ENCODE results near the gene ARL14EP.

Gene ARL14EP

GRCh38 chr11:30329150-30329940 is 6.4 kb downstream of the ARL14EP start:
- peaks cover 12 to 29% of the 10 kb centered on the region in 2 donors for H3K36me3 ChIP-seq (ENCODE audit: control insufficient read depth in 1 of 2, insufficient read depth in 2 of 2, low read length in 2 of 2)

GRCh38 chr11:30333405-30333804 is 10.5 kb downstream of the ARL14EP start:
- H3K27ac ChIP-seq (ENCODE audit: low read length): no peak overlapping the region
- H3K27me3 ChIP-seq (ENCODE audit: low read depth, low read length): no peaks in the 10 kb centered on the region
- H3K4me3 ChIP-seq (ENCODE audit: low read depth in 1 of 2, low read length in 2 of 2): no peak overlapping the region
- H3K4me1 ChIP-seq (ENCODE audit: control insufficient read depth in 1 of 2, insufficient read depth in 2 of 2, low read length in 2 of 2): peaks cover 0 to 9% of the 10 kb centered on the region in 2 donors
- no peaks in the 10 kb centered on the region for H3K9me3 ChIP-seq (ENCODE audit: control insufficient read depth in 1 of 2, low read length in 2 of 2)
- peaks cover 35 to 51% of the 10 kb centered on the region in 2 donors for H3K36me3 ChIP-seq (ENCODE audit: control insufficient read depth in 1 of 2, insufficient read depth in 2 of 2, low read length in 2 of 2)

More at GRCh38 chr11:30329150-30329940, 6.4 kb downstream of the ARL14EP start:
- H3K9me3 ChIP-seq (ENCODE audit: control insufficient read depth in 1 of 2, low read length in 2 of 2): no peaks in the 10 kb centered on the region
- no peaks in the 10 kb centered on the region for H3K27me3 ChIP-seq (ENCODE audit: low read depth, low read length)
- no peak overlapping the region for H3K4me3 ChIP-seq (ENCODE audit: low read depth in 1 of 2, low read length in 2 of 2)
- H3K27ac ChIP-seq (ENCODE audit: low read length): no peak overlapping the region
- H3K4me1 ChIP-seq (ENCODE audit: control insufficient read depth in 1 of 2, insufficient read depth in 2 of 2, low read length in 2 of 2): peaks cover 9 to 36% of the 10 kb centered on the region in 2 donors

GRCh38 chr11:30342736-30343166 is 19.8 kb downstream of the ARL14EP start:
- Histone ChIP-seq H3K4me3 (ENCODE audit: low read depth in 1 of 2, low read length in 2 of 2) (no peak overlapping the region), H3K4me1 (ENCODE audit: control insufficient read depth in 1 of 2, insufficient read depth in 2 of 2, low read length in 2 of 2) (peaks cover 0 to 5% of the 10 kb centered on the region in 2 donors), H3K9me3 (ENCODE audit: control insufficient read depth in 1 of 2, low read length in 2 of 2) (no peaks in the 10 kb centered on the region), H3K27ac (ENCODE audit: low read length) (no peak overlapping the region), H3K27me3 (ENCODE audit: low read depth, low read length) (no peaks in the 10 kb centered on the region), H3K36me3 (ENCODE audit: control insufficient read depth in 1 of 2, insufficient read depth in 2 of 2, low read length in 2 of 2) (peaks cover 0 to 5% of the 10 kb centered on the region in 2 donors)

- no peaks in the 10 kb centered on the region for H3K9me3 ChIP-seq (ENCODE audit: control insufficient read depth in 1 of 2, low read length in 2 of 2)
- H3K4me3 ChIP-seq (ENCODE audit: low read depth in 1 of 2, low read length in 2 of 2): no peak overlapping the region
- no peak overlapping the region for H3K27ac ChIP-seq (ENCODE audit: low read length)
- peaks cover 0 to 5% of the 10 kb centered on the region in 2 donors for H3K4me1 ChIP-seq (ENCODE audit: control insufficient read depth in 1 of 2, insufficient read depth in 2 of 2, low read length in 2 of 2)
- H3K27me3 ChIP-seq (ENCODE audit: low read depth, low read length): no peaks in the 10 kb centered on the region
- H3K36me3 ChIP-seq (ENCODE audit: control insufficient read depth in 1 of 2, insufficient read depth in 2 of 2, low read length in 2 of 2): no peaks in the 10 kb centered on the region
Observed at GRCh38 chr11:30344085-30344484, 21.2 kb downstream of the ARL14EP start.

- Histone ChIP-seq H3K9me3 (ENCODE audit: control insufficient read depth in 1 of 2, low read length in 2 of 2) (no peaks in the 10 kb centered on the region), H3K27ac (ENCODE audit: low read length) (no peak overlapping the region), H3K27me3 (ENCODE audit: low read depth, low read length) (no peaks in the 10 kb centered on the region), H3K4me3 (ENCODE audit: low read depth in 1 of 2, low read length in 2 of 2) (no peak overlapping the region), H3K36me3 (ENCODE audit: control insufficient read depth in 1 of 2, insufficient read depth in 2 of 2, low read length in 2 of 2) (no peaks in the 10 kb centered on the region), H3K4me1 (ENCODE audit: control insufficient read depth in 1 of 2, insufficient read depth in 2 of 2, low read length in 2 of 2) (peaks cover 0 to 5% of the 10 kb centered on the region in 2 donors)
Observed at GRCh38 chr11:30345644-30346043, 22.7 kb downstream of the ARL14EP start.

GRCh38 chr11:30346068-30346688 is 23.3 kb downstream of the ARL14EP start:
- no peak overlapping the region for H3K4me3 ChIP-seq (ENCODE audit: low read depth in 1 of 2, low read length in 2 of 2)
- no peak overlapping the region for H3K27ac ChIP-seq (ENCODE audit: low read length)
- H3K36me3 ChIP-seq (ENCODE audit: control insufficient read depth in 1 of 2, insufficient read depth in 2 of 2, low read length in 2 of 2): no peaks in the 10 kb centered on the region
- no peaks in the 10 kb centered on the region for H3K27me3 ChIP-seq (ENCODE audit: low read depth, low read length)
- peaks cover 0 to 5% of the 10 kb centered on the region in 2 donors for H3K4me1 ChIP-seq (ENCODE audit: control insufficient read depth in 1 of 2, insufficient read depth in 2 of 2, low read length in 2 of 2)
- no peaks in the 10 kb centered on the region for H3K9me3 ChIP-seq (ENCODE audit: control insufficient read depth in 1 of 2, low read length in 2 of 2)

GRCh38 chr11:30348035-30348434 is 25.1 kb downstream of the ARL14EP start:
- no peaks in the 10 kb centered on the region for H3K9me3 ChIP-seq (ENCODE audit: control insufficient read depth in 1 of 2, low read length in 2 of 2)
- H3K27me3 ChIP-seq (ENCODE audit: low read depth, low read length): no peaks in the 10 kb centered on the region
- H3K36me3 ChIP-seq (ENCODE audit: control insufficient read depth in 1 of 2, insufficient read depth in 2 of 2, low read length in 2 of 2): no peaks in the 10 kb centered on the region
- H3K4me3 ChIP-seq (ENCODE audit: low read depth in 1 of 2, low read length in 2 of 2): no peak overlapping the region
- peaks cover 0 to 5% of the 10 kb centered on the region in 2 donors for H3K4me1 ChIP-seq (ENCODE audit: control insufficient read depth in 1 of 2, insufficient read depth in 2 of 2, low read length in 2 of 2)
- no peak overlapping the region for H3K27ac ChIP-seq (ENCODE audit: low read length)

GRCh38 chr11:30349885-30350284 is 27.0 kb downstream of the ARL14EP start:
- no peak overlapping the region for H3K4me3 ChIP-seq (ENCODE audit: low read depth in 1 of 2, low read length in 2 of 2)
- no peaks in the 10 kb centered on the region for H3K36me3 ChIP-seq (ENCODE audit: control insufficient read depth in 1 of 2, insufficient read depth in 2 of 2, low read length in 2 of 2)
- peaks cover 0 to 5% of the 10 kb centered on the region in 2 donors for H3K4me1 ChIP-seq (ENCODE audit: control insufficient read depth in 1 of 2, insufficient read depth in 2 of 2, low read length in 2 of 2)
- H3K27me3 ChIP-seq (ENCODE audit: low read depth, low read length): no peaks in the 10 kb centered on the region
- H3K9me3 ChIP-seq (ENCODE audit: control insufficient read depth in 1 of 2, low read length in 2 of 2): no peaks in the 10 kb centered on the region
- H3K27ac ChIP-seq (ENCODE audit: low read length): no peak overlapping the region

GRCh38 chr11:30350384-30350783 is 27.5 kb downstream of the ARL14EP start:
- Histone ChIP-seq H3K4me3 (ENCODE audit: low read depth in 1 of 2, low read length in 2 of 2) (no peak overlapping the region), H3K27ac (ENCODE audit: low read length) (no peak overlapping the region), H3K27me3 (ENCODE audit: low read depth, low read length) (no peaks in the 10 kb centered on the region), H3K9me3 (ENCODE audit: control insufficient read depth in 1 of 2, low read length in 2 of 2) (no peaks in the 10 kb centered on the region), H3K4me1 (ENCODE audit: control insufficient read depth in 1 of 2, insufficient read depth in 2 of 2, low read length in 2 of 2) (peaks cover 0 to 5% of the 10 kb centered on the region in 2 donors), H3K36me3 (ENCODE audit: control insufficient read depth in 1 of 2, insufficient read depth in 2 of 2, low read length in 2 of 2) (no peaks in the 10 kb centered on the region)

GRCh38 chr11:30351061-30351460 is 28.2 kb downstream of the ARL14EP start:
- Histone ChIP-seq H3K36me3 (ENCODE audit: control insufficient read depth in 1 of 2, insufficient read depth in 2 of 2, low read length in 2 of 2) (no peaks in the 10 kb centered on the region), H3K27me3 (ENCODE audit: low read depth, low read length) (no peaks in the 10 kb centered on the region), H3K4me3 (ENCODE audit: low read depth in 1 of 2, low read length in 2 of 2) (no peak overlapping the region), H3K9me3 (ENCODE audit: control insufficient read depth in 1 of 2, low read length in 2 of 2) (no peaks in the 10 kb centered on the region), H3K4me1 (ENCODE audit: control insufficient read depth in 1 of 2, insufficient read depth in 2 of 2, low read length in 2 of 2) (peaks cover 0 to 5% of the 10 kb centered on the region in 2 donors), H3K27ac (ENCODE audit: low read length) (no peak overlapping the region)

- Histone ChIP-seq H3K4me3 (ENCODE audit: low read depth in 1 of 2, low read length in 2 of 2) (no peak overlapping the region), H3K4me1 (ENCODE audit: control insufficient read depth in 1 of 2, insufficient read depth in 2 of 2, low read length in 2 of 2) (peaks cover 0 to 12% of the 10 kb centered on the region in 2 donors), H3K9me3 (ENCODE audit: control insufficient read depth in 1 of 2, low read length in 2 of 2) (no peaks in the 10 kb centered on the region), H3K27ac (ENCODE audit: low read length) (no peak overlapping the region), H3K27me3 (ENCODE audit: low read depth, low read length) (no peaks in the 10 kb centered on the region), H3K36me3 (ENCODE audit: control insufficient read depth in 1 of 2, insufficient read depth in 2 of 2, low read length in 2 of 2) (no peaks in the 10 kb centered on the region)
Observed at GRCh38 chr11:30356391-30356790, 33.5 kb downstream of the ARL14EP start.

All from muscle layer of duodenum (tissue), 2 donors.